GM12878 (cell line): ENCODE results near the gene ITGA3. TPM values are rescaled to one million over a fixed set of nuclear protein-coding genes. Genes with fewer than 3 reads are reported as not detected.

Experiments
- ATAC-seq: fragments of 200-7000 bp; cut with Tn5 transposase; 3 replicates; pipeline ENCODE4 v1.9.1; 2020; ENCODE audit warnings: mild to moderate bottlenecking, moderate library complexity
- BruUV-seq: library from RNA; stranded (reverse); fragments of 400-500 nt; replicated peaks from 2 replicates; lab custom pipeline; 2021; lab: Mats Ljungman, UMichigan
- CTCF ChIA-PET: fragments of 300-600 bp; sonication (Branson Sonifier 250); formaldehyde crosslinking; extraction: SDS; loops from one replicate; lab custom pipeline; 2021; ENCODE audit warnings: inconsistent platforms; lab: Yijun Ruan, JAX
- POLR2A ChIA-PET: fragments of 350-600 bp; formaldehyde crosslinking; extraction: SDS; loops from one replicate; lab custom pipeline; 2021; ENCODE audit warnings: inconsistent platforms; lab: Charles Lee
- RAD21 ChIA-PET: fragments of 300-600 bp; sonication (Branson Sonifier 250); formaldehyde crosslinking; loops from one replicate; lab custom pipeline; 2023; ENCODE audit warnings: antibody characterized with exemption; ENCODE audit not compliant: unreplicated experiment; lab: Charles Lee
- SMC1A ChIA-PET: fragments of 300-600 bp; sonication (Branson Sonifier 250); formaldehyde crosslinking; loops from one replicate; lab custom pipeline; 2023; ENCODE audit not compliant: unreplicated experiment, uncharacterized antibody; lab: Charles Lee
- DNase-seq: peaks from one replicate; pipeline ENCODE4 v3.0.0-alpha.2; 2011; ENCODE audit warnings: low read depth, low spot score
- FAIRE-seq: peaks from 3 replicates; lab custom pipeline; 2011; peaks lifted over from hg19 to GRCh38; lab: Jason Lieb, UNC
- H2AFZ ChIP-seq: 2 replicates; pipeline ENCODE4 v1.6.0; 2011; ENCODE audit warnings: low read depth, low read length, control low read depth; ENCODE audit not compliant: control insufficient read depth
- H3K27ac ChIP-seq: 2 replicates; pipeline ENCODE4 v1.5.1; 2011; ENCODE audit warnings: control low read depth; ENCODE audit not compliant: control insufficient read depth, insufficient read depth
- H3K27me3 ChIP-seq, 2 experiments: replicated peaks in 1 of 2; 2 replicates each; pipeline versions ENCODE4 v1.6.0 to v1.6.1; 2011; ENCODE audit warnings: low read length in 1 of 2; ENCODE audit not compliant: control insufficient read depth in 2 of 2, insufficient read depth in 2 of 2
- H3K36me3 ChIP-seq, 2 experiments: 2 replicates each; pipeline ENCODE4 v1.5.1; 2011; ENCODE audit warnings: low read length in 1 of 2; ENCODE audit not compliant: control insufficient read depth in 2 of 2, insufficient read depth in 2 of 2
- H3K4me1 ChIP-seq: 2 replicates; pipeline ENCODE4 v1.6.1; 2011; ENCODE audit warnings: mild to moderate bottlenecking, low read length, moderate library complexity, mixed read lengths; ENCODE audit not compliant: control insufficient read depth, insufficient read depth
- H3K4me2 ChIP-seq: 2 replicates; pipeline ENCODE4 v1.6.0; 2011; ENCODE audit warnings: control low read depth; ENCODE audit not compliant: control insufficient read depth, insufficient read depth
- H3K4me3 ChIP-seq: fragments of 200-600 bp; sonication (generic); 2 replicates; pipeline ENCODE4 v1.5.1; 2016
- H3K79me2 ChIP-seq: 2 replicates; pipeline ENCODE4 v1.6.0; 2011; ENCODE audit warnings: low read length; ENCODE audit not compliant: control insufficient read depth, insufficient read depth
- H3K9ac ChIP-seq: 2 replicates; pipeline ENCODE4 v1.8.0; 2011; ENCODE audit warnings: low read length, control low read depth, mixed read lengths; ENCODE audit not compliant: control insufficient read depth, insufficient read depth
- H3K9me3 ChIP-seq: replicated peaks from 3 replicates; pipeline ENCODE4 v1.5.1; 2011; ENCODE audit warnings: mild to moderate bottlenecking, low read length; ENCODE audit not compliant: control insufficient read depth, insufficient read depth
- H4K20me1 ChIP-seq: 2 replicates; pipeline ENCODE4 v1.6.0; 2011; ENCODE audit not compliant: control insufficient read depth, insufficient read depth
- CHD1 ChIP-seq: IDR thresholded peaks from 2 replicates; pipeline ENCODE4 v1.6.1; 2012; ENCODE audit warnings: low read depth, low read length, improper control_type of control experiment
- FOXM1 ChIP-seq: IDR thresholded peaks from 2 replicates; pipeline ENCODE4 v1.6.1; 2012; ENCODE audit warnings: low read depth, mild to moderate bottlenecking, inconsistent platforms, low read length, moderate library complexity
- HSF1 ChIP-seq: fragments of 150-350 bp; IDR thresholded peaks from 2 replicates; pipeline ENCODE4 v1.6.1; 2014; ENCODE audit warnings: mild to moderate bottlenecking, low read depth, low read length
- IKZF1 ChIP-seq: fragments of 450-650 bp; conservative IDR thresholded peaks from 2 replicates; pipeline ENCODE4 v1.6.1; 2017; ENCODE audit warnings: antibody characterized with exemption, mild to moderate bottlenecking
- JUNB ChIP-seq: IDR thresholded peaks from 2 replicates; pipeline ENCODE4 v1.6.1; 2016; ENCODE audit warnings: antibody characterized with exemption, mild to moderate bottlenecking
- NBN ChIP-seq: fragments of 450-650 bp; IDR thresholded peaks from 2 replicates; pipeline ENCODE4 v1.6.1; 2016
- NFXL1 ChIP-seq: fragments of 450-650 bp; IDR thresholded peaks from 2 replicates; pipeline ENCODE4 v1.6.1; 2017; ENCODE audit warnings: antibody characterized with exemption, mild to moderate bottlenecking, borderline replicate concordance
- NR2C1 ChIP-seq: fragments of 450-650 bp; IDR thresholded peaks from 2 replicates; pipeline ENCODE4 v1.6.1; 2017; ENCODE audit warnings: antibody characterized with exemption, mild to moderate bottlenecking, moderate library complexity
- POLR2AphosphoS2 ChIP-seq: IDR thresholded peaks from 2 replicates; pipeline ENCODE4 v1.6.1; 2011; ENCODE audit warnings: low read depth, mild to moderate bottlenecking, low read length, improper control_type of control experiment, moderate library complexity
- POLR2AphosphoS5 ChIP-seq: IDR thresholded peaks from 2 replicates; pipeline ENCODE4 v1.6.1; 2011; ENCODE audit warnings: mild to moderate bottlenecking, low read length, inconsistent platforms
- SIX5 ChIP-seq: IDR thresholded peaks from 2 replicates; pipeline ENCODE4 v1.6.1; 2011; ENCODE audit warnings: mild to moderate bottlenecking, low read depth, low read length, moderate library complexity; ENCODE audit not compliant: severe bottlenecking
- STAT3 ChIP-seq: IDR thresholded peaks from 2 replicates; pipeline ENCODE4 v1.6.1; 2011; ENCODE audit warnings: low read depth, low read length, improper control_type of control experiment
- TCF3 ChIP-seq: IDR thresholded peaks from 2 replicates; pipeline ENCODE4 v1.6.1; 2012; ENCODE audit warnings: low read depth, mild to moderate bottlenecking, low read length, borderline replicate concordance; ENCODE audit not compliant: insufficient read depth
- ZNF622 ChIP-seq: fragments of 450-650 bp; IDR thresholded peaks from 2 replicates; pipeline ENCODE4 v1.6.1; 2017; ENCODE audit warnings: mild to moderate bottlenecking, inconsistent platforms
- ZNF687 ChIP-seq: fragments of 450-650 bp; IDR thresholded peaks from 2 replicates; pipeline ENCODE4 v1.6.1; 2017; ENCODE audit warnings: mild to moderate bottlenecking, moderate library complexity
- ZSCAN29 ChIP-seq: fragments of 450-650 bp; IDR thresholded peaks from 2 replicates; pipeline ENCODE4 v1.6.1; 2017; ENCODE audit warnings: mild to moderate bottlenecking, moderate library complexity
- ZZZ3 ChIP-seq: IDR thresholded peaks from 2 replicates; pipeline ENCODE4 v1.6.1; 2011; ENCODE audit warnings: low read depth; ENCODE audit not compliant: control insufficient read depth, insufficient read length
- WGBS: methylation state at CpG from one replicate; pipeline ENCODE4 v1.1.6; 2016; ENCODE audit warnings: low lambda C conversion rate; ENCODE audit not compliant: insufficient replicate concordance, insufficient coverage; ENCODE audit errors: missing lambda C conversion rate; 5-methylcytosine and 5-hydroxymethylcytosine counted together
- in situ Hi-C: fragments of 300-500 bp; cut with MboI; formaldehyde crosslinking; loops from 9 replicates; pipeline ENCODE4 v1.14.3; 2018; ENCODE audit warnings: mixed read lengths
- intact Hi-C: fragments of 100-400 bp; cut with micrococcal nuclease; formaldehyde crosslinking; loops from one replicate; pipeline ENCODE4 v1.14.2; 2022; ENCODE audit not compliant: unreplicated experiment
- polyA plus RNA-seq, 11 experiments: library from polyadenylated mRNA; depleted of rRNA in 4 of 11; unstranded in 6 of 11; stranded (reverse) in 5 of 11; fragments of >200 nt; fragmentation: Nextera tagmentation in 4 of 11; fragmentation: Illumina TruSeq in 1 of 11; extraction: Ambion mirVana in 4 of 11; extraction: Trizol in 1 of 11; gene quantifications; 1 replicate in 1 of 11; 2 replicates in 10 of 11; pipeline versions ENCODE4 v1.2.1 to v1.2.3, GENCODE V29; 2011 to 2016; ENCODE audit warnings: inconsistent platforms in 2 of 11, missing spikeins in 2 of 11, low read depth in 1 of 11
- total RNA-seq, 4 experiments: library from RNA; depleted of rRNA in 3 of 4; stranded (reverse); fragments of >200 nt in 3 of 4; fragmentation: Illumina TruSeq in 1 of 4; extraction: Trizol in 1 of 4; gene quantifications; 2 replicates each; pipeline versions ENCODE4 v1.2.1 to v1.2.3, GENCODE V29; 2013 to 2021

ITGA3 gene
- total and polyA plus RNA-seq, 10 of the 15 experiments (the other 5 are each of a cell fraction or from before 2014, with no cell fraction given): 0.29 to 13.4 (median 6.6) TPM

- peaks cover 3% of the 10 kb centered on the region; the same call in 1 of the 3 replicates for H3K9me3 ChIP-seq
- CTCF ChIA-PET: interaction anchor here (1.6 kb wide), 1 partner anchor 75 kb away, joined by 4 read pairs; no protein-coding TSS in a partner anchor
- no peak overlapping the region for H3K4me3 ChIP-seq
- in situ Hi-C loops: no loop called here
- ATAC-seq (no peak), DNase-seq (no peak)
- no peak overlapping the region for H2AFZ ChIP-seq
- 86% methylated on average over 1 of the region's 1 CpG for WGBS
- no peaks in the 10 kb centered on the region for H3K36me3 ChIP-seq
- H3K27me3 ChIP-seq: no peaks in the 10 kb centered on the region
- no peaks in the 10 kb centered on the region for H3K79me2 ChIP-seq
- no peak overlapping the region for H3K27ac ChIP-seq
- POLR2A ChIA-PET: interaction anchor here (0.6 kb wide), 1 partner anchor 377 kb away, joined by 3 read pairs; no protein-coding TSS in a partner anchor
- no peak overlapping the region for H3K4me2 ChIP-seq
- H3K4me1 ChIP-seq: no peaks in the 10 kb centered on the region
- H3K9ac ChIP-seq: no peak overlapping the region
- TF ChIP-seq POLR2AphosphoS2: no peak
- TF ChIP-seq POLR2AphosphoS5: no peak
- TF ChIP-seq ZSCAN29: no peak
- no peak for TF ChIP-seq NBN
- TF ChIP-seq SIX5: no peak
- TF ChIP-seq FOXM1: no peak
- no peak for TF ChIP-seq ZNF622
- TF ChIP-seq STAT3: no peak
- TF ChIP-seq CHD1: no peak
- TF ChIP-seq NFXL1: no peak
- TF ChIP-seq TCF3: no peak
- no peak for TF ChIP-seq HSF1
- TF ChIP-seq IKZF1: no peak
- TF ChIP-seq NR2C1: no peak
- no peak for TF ChIP-seq JUNB
- TF ChIP-seq ZZZ3: no peak
- no peak for TF ChIP-seq ZNF687
- TF ChIP-seq, all 136 proteins: peak for 0
- intact Hi-C loops: no loop called here
- ChIA-PET SMC1A (no interaction called here), RAD21 (no interaction called here)
- BruUV-seq: no TSS peak
- no peaks in the 10 kb centered on the region for H4K20me1 ChIP-seq
- no peak for FAIRE-seq
Observed at GRCh38 chr17:50018909-50019308, 37.0 kb upstream of the ITGA3 start.
